ENCODE results near the gene MTA1.

- TF ChIP-seq CTCF (IDR thresholded peaks at IDR 0.05) (no peak), HDAC2 (IDR thresholded peaks at IDR 0.05) (no peak), POLR2AphosphoS2 (conservative IDR thresholded peaks at IDR 0.05; ENCODE audit: low read length) (no peak), POLR2A (IDR thresholded peaks at IDR 0.05; ENCODE audit: low read length) (no peak), EP300 (IDR thresholded peaks at IDR 0.05) (no peak), BCL3 (IDR thresholded peaks at IDR 0.05) (no peak), PBX3 (IDR thresholded peaks at IDR 0.05) (no peak), ZNF302 (CRISPR knock-in tag; IDR thresholded peaks at IDR 0.05) (no peak), HMGXB4 (CRISPR knock-in tag; IDR thresholded peaks at IDR 0.05; ENCODE audit: borderline replicate concordance) (no peak), HES2 (IDR thresholded peaks at IDR 0.05) (no peak)
Measured at GRCh38 chr14:105418269-105419194, 1.1 kb upstream of the MTA1 start.
